Peyer's patch (tissue), 4 donors: ENCODE data around the gene HSPG2.

Experiments
- CTCF ChIP-seq, 6 experiments: fragments of 450-650 bp in 4 of 6; fragments of 200-600 bp in 2 of 6; sonication (generic) in 1 of 6; IDR thresholded peaks; one replicate each; pipeline ENCODE4 v1.5.1; 2017 to 2019; ENCODE audit warnings: antibody characterized with exemption in 6 of 6, mild to moderate bottlenecking in 3 of 6, moderate library complexity in 1 of 6
- POLR2A ChIP-seq, 2 donors: fragments of 450-650 bp; IDR thresholded peaks; one replicate each; pipeline ENCODE4 v1.5.1; 2017; ENCODE audit warnings: antibody characterized with exemption in 2 of 2, mild to moderate bottlenecking in 2 of 2, moderate library complexity in 2 of 2

DNA sequence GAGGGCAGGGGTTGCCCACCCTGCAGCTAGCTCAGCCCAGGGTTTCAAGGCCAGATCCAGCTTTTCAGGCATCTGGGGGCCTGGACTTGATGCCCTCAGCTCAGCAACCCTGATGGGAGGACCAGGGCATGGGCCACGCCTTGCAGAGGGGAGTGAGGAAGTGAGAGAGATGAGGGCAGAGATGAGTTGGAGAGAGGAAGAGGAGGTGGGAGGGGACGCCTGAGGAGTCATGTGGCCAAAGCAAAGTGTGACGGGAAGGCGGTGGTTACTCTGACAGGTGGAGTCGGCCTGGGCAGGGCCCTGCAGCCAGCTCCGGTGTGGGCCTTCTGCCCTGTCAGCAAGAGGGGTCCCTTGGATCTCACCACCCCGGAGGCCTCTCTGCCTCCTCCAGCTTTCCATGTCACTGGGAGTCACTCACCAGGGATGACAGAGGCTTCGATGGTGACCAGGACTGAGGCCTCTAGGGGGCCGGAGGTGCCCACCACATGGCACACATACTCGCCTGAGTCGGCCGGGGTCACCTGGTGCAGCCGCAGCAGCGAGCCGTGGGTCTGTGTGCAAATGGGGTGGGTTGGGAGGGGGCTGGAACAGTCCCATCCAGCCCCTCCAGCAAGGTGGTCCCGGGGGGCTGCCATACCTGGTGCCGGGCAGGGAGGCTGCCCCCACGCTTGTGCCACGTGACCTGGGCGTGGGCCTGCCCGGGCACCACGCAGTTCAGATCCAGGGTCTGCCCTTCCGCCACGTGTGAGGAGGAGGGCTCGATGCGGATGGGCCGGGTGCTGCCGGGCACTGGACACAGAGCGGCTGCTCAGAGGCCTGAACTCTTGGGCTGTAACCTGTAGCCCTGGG lies 84.6 kb downstream of the HSPG2 start:
- TF ChIP-seq CTCF (IDR thresholded peaks at IDR 0.05), result no peak
- TF ChIP-seq POLR2A (IDR thresholded peaks at IDR 0.05), result no peak
